ENCODE measurements around the gene TCF7.

TCF7 gene

GRCh38 chr5:134088291-134088690 is 26.2 kb upstream of the TCF7 start:
- Histone ChIP-seq H3K27ac (ENCODE audit: low read depth, low read length) (no peak overlapping the region), H2BK12ac (ENCODE audit: low read length) (no peak overlapping the region), H3K18ac (ENCODE audit: low read length) (no peak overlapping the region), H2AFZ (ENCODE audit: insufficient read depth, low read length, poor library complexity) (no peak overlapping the region), H4K12ac (ENCODE audit: low read depth, low read length) (no peak overlapping the region), H3K79me1 (ENCODE audit: low read length) (no peaks in the 10 kb centered on the region), H3K36me3 (ENCODE audit: control insufficient read depth in 1 of 2, insufficient read depth in 2 of 2, low read length in 2 of 2) (no peaks in the 10 kb centered on the region), H3K4me3 (ENCODE audit: low read depth, low read length) (no peak overlapping the region), H3K4me1 (ENCODE audit: control insufficient read depth in 1 of 2, insufficient read depth in 2 of 2, low read length in 2 of 2) (peaks cover 0 to 2% of the 10 kb centered on the region in 2 experiments), H2BK5ac (ENCODE audit: low read depth, low read length, poor library complexity) (no peak overlapping the region), H3K9ac (ENCODE audit: low read length) (no peak overlapping the region), H3K9me3 (ENCODE audit: insufficient read depth, low read depth, low read length) (peaks cover 3% of the 10 kb centered on the region), H4K8ac (ENCODE audit: low read depth, low read length) (no peak overlapping the region), H2AK5ac (ENCODE audit: low read length) (no peak overlapping the region), H3K14ac (ENCODE audit: low read length) (no peak overlapping the region), H3K4ac (ENCODE audit: low read depth, low read length) (no peak overlapping the region), H2BK120ac (ENCODE audit: insufficient read depth, low read length, poor library complexity) (no peak overlapping the region), H3K27me3 (ENCODE audit: insufficient read depth, low read length) (no peaks in the 10 kb centered on the region), H4K91ac (ENCODE audit: low read depth, low read length) (no peak overlapping the region), H3K79me2 (ENCODE audit: control insufficient read depth, insufficient read depth, low read length, poor library complexity) (no peaks in the 10 kb centered on the region), H3K4me2 (ENCODE audit: low read length) (no peak overlapping the region), H3K23ac (ENCODE audit: low read length) (no peak overlapping the region)
- no peak for DNase-seq

- Histone ChIP-seq H2AFZ (ENCODE audit: insufficient read depth, low read length, poor library complexity) (no peak overlapping the region), H3K27me3 (ENCODE audit: insufficient read depth, low read length) (no peaks in the 10 kb centered on the region), H3K4ac (ENCODE audit: low read depth, low read length) (no peak overlapping the region), H3K4me1 (ENCODE audit: control insufficient read depth in 1 of 2, insufficient read depth in 2 of 2, low read length in 2 of 2) (peaks cover 0 to 2% of the 10 kb centered on the region in 2 experiments), H2BK12ac (ENCODE audit: low read length) (no peak overlapping the region), H4K8ac (ENCODE audit: low read depth, low read length) (no peak overlapping the region), H3K36me3 (ENCODE audit: control insufficient read depth in 1 of 2, insufficient read depth in 2 of 2, low read length in 2 of 2) (no peaks in the 10 kb centered on the region), H4K12ac (ENCODE audit: low read depth, low read length) (no peak overlapping the region), H3K27ac (ENCODE audit: low read depth, low read length) (no peak overlapping the region), H3K18ac (ENCODE audit: low read length) (no peak overlapping the region), H4K91ac (ENCODE audit: low read depth, low read length) (no peak overlapping the region), H3K79me1 (ENCODE audit: low read length) (no peaks in the 10 kb centered on the region), H2AK5ac (ENCODE audit: low read length) (no peak overlapping the region), H3K14ac (ENCODE audit: low read length) (no peak overlapping the region), H3K9me3 (ENCODE audit: insufficient read depth, low read depth, low read length) (peaks cover 3% of the 10 kb centered on the region), H2BK5ac (ENCODE audit: low read depth, low read length, poor library complexity) (no peak overlapping the region), H3K23ac (ENCODE audit: low read length) (no peak overlapping the region), H3K4me2 (ENCODE audit: low read length) (no peak overlapping the region), H2BK120ac (ENCODE audit: insufficient read depth, low read length, poor library complexity) (no peak overlapping the region), H3K9ac (ENCODE audit: low read length) (no peak overlapping the region), H3K4me3 (ENCODE audit: low read depth, low read length) (no peak overlapping the region), H3K79me2 (ENCODE audit: control insufficient read depth, insufficient read depth, low read length, poor library complexity) (no peaks in the 10 kb centered on the region)
- no CpG with 5 or more reads among the region's 5 CpGs for WGBS (ENCODE audit: extremely low coverage, insufficient coverage, insufficient read length)
- no peak for DNase-seq
These were observed 25.4 kb upstream of the TCF7 start for GRCh38 chr5:134088994-134089560.

- no peak for DNase-seq
- Histone ChIP-seq H4K91ac (ENCODE audit: low read depth, low read length) (no peak overlapping the region), H3K79me1 (ENCODE audit: low read length) (no peaks in the 10 kb centered on the region), H4K12ac (ENCODE audit: low read depth, low read length) (no peak overlapping the region), H2AK5ac (ENCODE audit: low read length) (no peak overlapping the region), H2BK120ac (ENCODE audit: insufficient read depth, low read length, poor library complexity) (no peak overlapping the region), H3K18ac (ENCODE audit: low read length) (no peak overlapping the region), H2BK5ac (ENCODE audit: low read depth, low read length, poor library complexity) (no peak overlapping the region), H3K14ac (ENCODE audit: low read length) (no peak overlapping the region), H3K79me2 (ENCODE audit: control insufficient read depth, insufficient read depth, low read length, poor library complexity) (no peaks in the 10 kb centered on the region), H3K9ac (ENCODE audit: low read length) (no peak overlapping the region), H3K4me3 (ENCODE audit: low read depth, low read length) (no peak overlapping the region), H3K4ac (ENCODE audit: low read depth, low read length) (no peak overlapping the region), H2AFZ (ENCODE audit: insufficient read depth, low read length, poor library complexity) (no peak overlapping the region), H3K27me3 (ENCODE audit: insufficient read depth, low read length) (no peaks in the 10 kb centered on the region), H3K4me2 (ENCODE audit: low read length) (no peak overlapping the region), H3K4me1 (ENCODE audit: control insufficient read depth in 1 of 2, insufficient read depth in 2 of 2, low read length in 2 of 2) (peaks cover 0 to 2% of the 10 kb centered on the region in 2 experiments), H3K9me3 (ENCODE audit: insufficient read depth, low read depth, low read length) (peaks cover 3% of the 10 kb centered on the region), H2BK12ac (ENCODE audit: low read length) (no peak overlapping the region), H3K36me3 (ENCODE audit: control insufficient read depth in 1 of 2, insufficient read depth in 2 of 2, low read length in 2 of 2) (no peaks in the 10 kb centered on the region), H4K8ac (ENCODE audit: low read depth, low read length) (no peak overlapping the region), H3K23ac (ENCODE audit: low read length) (no peak overlapping the region), H3K27ac (ENCODE audit: low read depth, low read length) (no peak overlapping the region)
- WGBS (ENCODE audit: extremely low coverage, insufficient coverage, insufficient read length) = no CpG with 5 or more reads among the region's 5 CpGs
These were observed 24.0 kb upstream of the TCF7 start for GRCh38 chr5:134090522-134090921.

- peaks cover 3% of the 10 kb centered on the region for H3K9me3 ChIP-seq (ENCODE audit: insufficient read depth, low read depth, low read length)
- no peak overlapping the region for H3K4me2 ChIP-seq (ENCODE audit: low read length)
- no peaks in the 10 kb centered on the region for H3K79me1 ChIP-seq (ENCODE audit: low read length)
- peaks cover 0 to 2% of the 10 kb centered on the region in 2 experiments for H3K4me1 ChIP-seq (ENCODE audit: control insufficient read depth in 1 of 2, insufficient read depth in 2 of 2, low read length in 2 of 2)
- no peak overlapping the region for H3K18ac ChIP-seq (ENCODE audit: low read length)
- no peak overlapping the region for H4K8ac ChIP-seq (ENCODE audit: low read depth, low read length)
- no CpG with 5 or more reads among the region's 6 CpGs for WGBS (ENCODE audit: extremely low coverage, insufficient coverage, insufficient read length)
- H3K79me2 ChIP-seq (ENCODE audit: control insufficient read depth, insufficient read depth, low read length, poor library complexity) = no peaks in the 10 kb centered on the region
- no peak overlapping the region for H3K4ac ChIP-seq (ENCODE audit: low read depth, low read length)
- no peak overlapping the region for H2BK12ac ChIP-seq (ENCODE audit: low read length)
- H3K9ac ChIP-seq (ENCODE audit: low read length) = no peak overlapping the region
- H3K27me3 ChIP-seq (ENCODE audit: insufficient read depth, low read length) = no peaks in the 10 kb centered on the region
- no peak overlapping the region for H2AK5ac ChIP-seq (ENCODE audit: low read length)
- no peak overlapping the region for H4K91ac ChIP-seq (ENCODE audit: low read depth, low read length)
- DNase-seq = no peak
- H3K27ac ChIP-seq (ENCODE audit: low read depth, low read length) = no peak overlapping the region
- H2BK120ac ChIP-seq (ENCODE audit: insufficient read depth, low read length, poor library complexity) = no peak overlapping the region
- no peaks in the 10 kb centered on the region for H3K36me3 ChIP-seq (ENCODE audit: control insufficient read depth in 1 of 2, insufficient read depth in 2 of 2, low read length in 2 of 2)
- no peak overlapping the region for H4K12ac ChIP-seq (ENCODE audit: low read depth, low read length)
- no peak overlapping the region for H3K23ac ChIP-seq (ENCODE audit: low read length)
- no peak overlapping the region for H3K14ac ChIP-seq (ENCODE audit: low read length)
- no peak overlapping the region for H3K4me3 ChIP-seq (ENCODE audit: low read depth, low read length)
- no peak overlapping the region for H2AFZ ChIP-seq (ENCODE audit: insufficient read depth, low read length, poor library complexity)
- no peak overlapping the region for H2BK5ac ChIP-seq (ENCODE audit: low read depth, low read length, poor library complexity)
These were observed 22.8 kb upstream of the TCF7 start for GRCh38 chr5:134091626-134092121.

Data from trophoblast cell (in vitro differentiated cells and primary cell).